SU-DHL-6 (cell line): Measurements from ENCODE around the gene DNMBP.
"Not testable (repeated sequence)": the region's sequence is repeated elsewhere in the genome, so short reads cannot be mapped to it uniquely, and the experiment has no call there.

ENCODE experiments used
- EZH2phosphoT487 ChIP-seq: fragments of 200-600 bp; sonication (generic), shearing (Covaris generic); conservative IDR thresholded peaks from 2 replicates; pipeline ENCODE4 v1.6.1; 2018; ENCODE audit warnings: mild to moderate bottlenecking, antibody characterized with exemption, low read length, moderate library complexity, mixed read lengths
- TF ChIP-seq, protein P1 (sequence below): fragments of 200-600 bp; sonication (generic); IDR thresholded peaks from one replicate; pipeline ENCODE4 v1.5.1; 2017; ENCODE audit warnings: antibody characterized with exemption, mild to moderate bottlenecking, low read length, moderate library complexity; ENCODE audit not compliant: insufficient read depth, poor library complexity, severe bottlenecking

DNA sequence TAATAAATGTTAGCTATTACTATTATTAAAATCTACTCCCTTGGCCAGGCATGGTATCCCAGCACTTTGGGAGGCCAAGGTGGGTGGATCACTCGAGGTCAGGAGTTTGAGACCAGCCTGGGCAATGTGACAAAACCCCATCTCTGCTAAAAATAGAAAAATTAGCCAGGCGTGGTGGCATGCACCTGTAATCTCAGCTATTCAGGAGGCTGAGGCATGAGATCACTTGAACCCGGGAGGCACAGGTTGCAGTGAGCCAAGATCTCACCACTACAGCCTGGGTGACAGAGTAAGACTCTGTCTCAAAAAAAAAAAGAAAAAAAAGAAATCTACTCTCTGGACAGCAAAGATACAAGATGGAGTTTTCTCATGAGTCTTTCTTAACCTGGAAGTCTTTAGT lies 56.2 kb downstream of the DNMBP start:
- TF ChIP-seq, protein P1, sequence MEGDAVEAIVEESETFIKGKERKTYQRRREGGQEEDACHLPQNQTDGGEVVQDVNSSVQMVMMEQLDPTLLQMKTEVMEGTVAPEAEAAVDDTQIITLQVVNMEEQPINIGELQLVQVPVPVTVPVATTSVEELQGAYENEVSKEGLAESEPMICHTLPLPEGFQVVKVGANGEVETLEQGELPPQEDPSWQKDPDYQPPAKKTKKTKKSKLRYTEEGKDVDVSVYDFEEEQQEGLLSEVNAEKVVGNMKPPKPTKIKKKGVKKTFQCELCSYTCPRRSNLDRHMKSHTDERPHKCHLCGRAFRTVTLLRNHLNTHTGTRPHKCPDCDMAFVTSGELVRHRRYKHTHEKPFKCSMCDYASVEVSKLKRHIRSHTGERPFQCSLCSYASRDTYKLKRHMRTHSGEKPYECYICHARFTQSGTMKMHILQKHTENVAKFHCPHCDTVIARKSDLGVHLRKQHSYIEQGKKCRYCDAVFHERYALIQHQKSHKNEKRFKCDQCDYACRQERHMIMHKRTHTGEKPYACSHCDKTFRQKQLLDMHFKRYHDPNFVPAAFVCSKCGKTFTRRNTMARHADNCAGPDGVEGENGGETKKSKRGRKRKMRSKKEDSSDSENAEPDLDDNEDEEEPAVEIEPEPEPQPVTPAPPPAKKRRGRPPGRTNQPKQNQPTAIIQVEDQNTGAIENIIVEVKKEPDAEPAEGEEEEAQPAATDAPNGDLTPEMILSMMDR, result not testable (repeated sequence)
- TF ChIP-seq EZH2phosphoT487, result not testable (repeated sequence)
